Measurements from ENCODE around the gene ADAM11. TPM values are rescaled to one million over a fixed set of nuclear protein-coding genes. Genes with fewer than 3 reads are reported as not detected.

The ADAM11 gene
- 0.28 and 0.36 TPM in 2 replicates for total RNA-seq (2012; rRNA removed)
- polyA plus RNA-seq (2012; rRNA removed) = 0.46 and 0.53 TPM in 2 replicates
- polyA plus RNA-seq (2012; cell fraction: cytosol; rRNA removed) = 0.79 and 0.87 TPM in 2 replicates
- polyA plus RNA-seq (2012; cell fraction: nucleus; rRNA removed; ENCODE audit: low replicate concordance) = 1.2 and 3.1 TPM in 2 replicates
- percentile 14 among the genes with signal in this experiment for Bru-seq, nascent RNA
- BruChase-seq, experiment 1, labeled RNA remaining after a 6-hour chase = percentile 23 among the genes with signal in this experiment
- percentile 21 among the genes with signal in this experiment for BruChase-seq, experiment 2, labeled RNA remaining after a 2-hour chase
- long read RNA-seq = 0 reads

DNA sequence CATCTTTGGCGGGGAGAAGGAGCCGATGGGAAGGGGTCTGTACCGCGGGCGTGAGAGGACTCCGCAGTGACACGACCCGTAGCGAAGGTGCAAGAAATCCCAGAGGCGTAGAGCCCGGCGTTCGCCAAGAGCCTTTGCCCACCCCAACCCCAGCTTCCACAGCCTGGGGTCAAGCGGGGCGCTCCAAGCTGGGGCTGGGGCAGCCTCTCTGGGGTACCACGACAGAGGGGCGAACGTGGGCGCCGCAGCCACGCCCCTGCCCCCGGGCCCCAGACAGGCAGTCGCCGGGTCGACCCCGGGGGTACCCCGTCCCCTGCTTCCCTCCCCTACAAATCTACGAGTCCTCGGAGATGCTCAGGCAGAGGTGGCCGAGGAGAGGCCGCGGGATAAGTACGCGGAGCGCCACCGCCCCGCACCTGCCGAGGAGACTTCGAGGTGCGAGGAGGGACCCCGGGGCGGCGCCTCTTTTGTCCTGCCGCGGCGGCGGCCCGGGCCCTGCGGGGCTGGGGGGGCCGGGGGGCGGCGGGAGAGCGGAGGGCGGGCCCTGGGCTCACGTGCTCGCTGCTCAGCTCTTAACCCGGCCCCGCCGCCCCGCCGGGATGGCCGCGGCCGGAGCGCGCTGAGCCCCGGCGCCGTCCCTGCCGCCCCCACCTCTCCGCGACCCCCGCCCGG lies at the start of gene ADAM11:
Gene ADAM11 (plus strand): TSS at position 575 of the 672 bp plus-strand sequence. CDS start 212 bp downstream, outside the sequence.
- Histone ChIP-seq H2BK120ac (ENCODE audit: low read depth, low read length) (no peak within 1 kb of the TSS), H3K27me3 (ENCODE audit: control insufficient read depth, insufficient read depth, low read length) (peaks cover 45% of the 10 kb centered on the region), H2AFZ (replicated peaks; ENCODE audit: low read length, poor library complexity) (peak within 1 kb of the TSS; percentile 85), H3K18ac (ENCODE audit: low read depth, low read length) (no peak within 1 kb of the TSS), H3K4me2 (ENCODE audit: low read depth, low read length) (peak within 1 kb of the TSS; percentile 91), H4K8ac (ENCODE audit: low read depth in 2 of 2, low read length in 2 of 2) (no peak within 1 kb of the TSS), H3K9ac (ENCODE audit: low read depth, low read length) (no peak within 1 kb of the TSS; the same call in 1 of the 2 replicates), H2AK9ac (replicated peaks; ENCODE audit: low read depth, low read length, poor library complexity) (peak within 1 kb of the TSS; percentile 65), H4K5ac (ENCODE audit: low read depth, low read length) (no peak within 1 kb of the TSS; the same call in 1 of the 2 replicates), H2BK5ac (ENCODE audit: low read depth, low read length, poor library complexity, severe bottlenecking) (no peak within 1 kb of the TSS), H3K4me3 (ENCODE audit: insufficient read depth, low read depth, low read length) (peak within 1 kb of the TSS; percentile 47), H3K56ac (ENCODE audit: extremely low read depth, insufficient read depth, low read length) (no peak within 1 kb of the TSS), H3K36me3 (ENCODE audit: control insufficient read depth, insufficient read depth, low read length) (no peaks in the 10 kb centered on the region), H4K91ac (ENCODE audit: insufficient read depth, low read depth, low read length) (no peak within 1 kb of the TSS), H3K27ac (ENCODE audit: insufficient read depth, low read length) (no peak within 1 kb of the TSS), H4K20me1 (ENCODE audit: insufficient read depth, low read length) (no peaks in the 10 kb centered on the region; the same call in 1 of the 2 replicates), H2AK5ac (ENCODE audit: low read depth, low read length) (no peak within 1 kb of the TSS), H3K14ac (replicated peaks; ENCODE audit: low read depth, low read length) (no peak within 1 kb of the TSS), H3K9me3 (ENCODE audit: control insufficient read depth, insufficient read depth, low read length) (no peaks in the 10 kb centered on the region), H3K23ac (ENCODE audit: low read depth, low read length) (no peak within 1 kb of the TSS; the same call in 1 of the 2 replicates), H3K9me1 (ENCODE audit: insufficient read depth, low read length) (0 out of 2 replicates have a peak, but pooled peaks cover 2% of the 10 kb centered on the region), H3K79me1 (ENCODE audit: low read depth in 1 of 2, low read length in 2 of 2) (no peaks in the 10 kb centered on the region), H2BK15ac (ENCODE audit: low read depth, low read length) (no peak within 1 kb of the TSS), H2BK20ac (ENCODE audit: low read depth, low read length) (no peak within 1 kb of the TSS), H3K4me1 (ENCODE audit: control insufficient read depth, insufficient read depth, low read length) (peaks cover 2% of the 10 kb centered on the region; the same call in 1 of the 2 replicates), H3K4ac (ENCODE audit: low read depth, low read length) (no peak within 1 kb of the TSS)
- 2% methylated on average over 17 of the region's 74 CpGs; no CpG with 5 or more reads in 1 of the 2 experiments for WGBS, 2 experiments (ENCODE audit: extremely low coverage in 2 of 2, insufficient read length in 1 of 2)
- POLR2A ChIA-PET (ENCODE audit: unreplicated experiment) = no interaction called here
- dilution Hi-C loops (cut with HindIII; ENCODE audit: low sequenced_read_pairs, unreplicated experiment) (no loop called here), in situ Hi-C loops (cut with MboI; ENCODE audit: low sequenced_read_pairs) (no loop called here), intact Hi-C loops (cut with micrococcal nuclease) (no loop called here)
- BruUV-seq (replicated peaks) = no TSS peak
- no peak for DNase-seq
- ATAC-seq (ENCODE audit: low read depth) = peak; percentile 83
- CTCF ChIA-PET = no interaction called here
- TF ChIP-seq CEBPB (IDR thresholded peaks at IDR 0.05; ENCODE audit: low read depth, low read length) (no peak), BHLHE40 (IDR thresholded peaks at IDR 0.05; ENCODE audit: low read depth, low read length) (no peak), FOS (IDR thresholded peaks at IDR 0.05; ENCODE audit: low read depth, low read length) (no peak), RCOR1 (IDR thresholded peaks at IDR 0.05; ENCODE audit: insufficient replicate concordance, low read length) (no peak), SMC3 (IDR thresholded peaks at IDR 0.05; ENCODE audit: low read depth, low read length) (no peak)
- TF ChIP-seq, protein P1, sequence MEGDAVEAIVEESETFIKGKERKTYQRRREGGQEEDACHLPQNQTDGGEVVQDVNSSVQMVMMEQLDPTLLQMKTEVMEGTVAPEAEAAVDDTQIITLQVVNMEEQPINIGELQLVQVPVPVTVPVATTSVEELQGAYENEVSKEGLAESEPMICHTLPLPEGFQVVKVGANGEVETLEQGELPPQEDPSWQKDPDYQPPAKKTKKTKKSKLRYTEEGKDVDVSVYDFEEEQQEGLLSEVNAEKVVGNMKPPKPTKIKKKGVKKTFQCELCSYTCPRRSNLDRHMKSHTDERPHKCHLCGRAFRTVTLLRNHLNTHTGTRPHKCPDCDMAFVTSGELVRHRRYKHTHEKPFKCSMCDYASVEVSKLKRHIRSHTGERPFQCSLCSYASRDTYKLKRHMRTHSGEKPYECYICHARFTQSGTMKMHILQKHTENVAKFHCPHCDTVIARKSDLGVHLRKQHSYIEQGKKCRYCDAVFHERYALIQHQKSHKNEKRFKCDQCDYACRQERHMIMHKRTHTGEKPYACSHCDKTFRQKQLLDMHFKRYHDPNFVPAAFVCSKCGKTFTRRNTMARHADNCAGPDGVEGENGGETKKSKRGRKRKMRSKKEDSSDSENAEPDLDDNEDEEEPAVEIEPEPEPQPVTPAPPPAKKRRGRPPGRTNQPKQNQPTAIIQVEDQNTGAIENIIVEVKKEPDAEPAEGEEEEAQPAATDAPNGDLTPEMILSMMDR (conservative IDR thresholded peaks at IDR 0.05; ENCODE audit: low read depth, low read length) = no peak

All from IMR-90 (cell line).